Skeletal muscle satellite cell (primary cell): ENCODE data around the gene ERICH3.
"Not testable (repeated sequence)": the region's sequence is repeated elsewhere in the genome, so short reads cannot be mapped to it uniquely, and the experiment has no call there.

ENCODE experiments used
- H3K27me3 ChIP-seq: 2 replicates; pipeline ENCODE4 v1.7.0; 2013; ENCODE audit warnings: low read length; ENCODE audit not compliant: control insufficient read depth, insufficient read depth
- H3K36me3 ChIP-seq: 2 replicates; pipeline ENCODE4 v1.7.0; 2013; ENCODE audit warnings: mild to moderate bottlenecking, control low read depth, low read length; ENCODE audit not compliant: insufficient read depth
- H3K4me1 ChIP-seq: 2 replicates; pipeline ENCODE4 v1.7.0; 2013; ENCODE audit warnings: low read length; ENCODE audit not compliant: control insufficient read depth, insufficient read depth
- H3K4me2 ChIP-seq: 2 replicates; pipeline ENCODE4 v1.7.0; 2013; ENCODE audit warnings: mild to moderate bottlenecking, low read length
- H3K4me3 ChIP-seq: 2 replicates; pipeline ENCODE4 v1.7.0; 2013; ENCODE audit warnings: low read length
- H3K9ac ChIP-seq: 2 replicates; pipeline ENCODE4 v1.7.0; 2013; ENCODE audit warnings: mild to moderate bottlenecking, low read depth, low read length, moderate library complexity
- H3K9me3 ChIP-seq: replicated peaks from 2 replicates; pipeline ENCODE4 v1.7.0; 2013; ENCODE audit warnings: mild to moderate bottlenecking, control low read depth, low read length

The ERICH3 gene

GRCh38 chr1:74677926-74678325 lies 4.3 kb upstream of the ERICH3 start:
- Histone ChIP-seq H3K4me3 (no peak overlapping the region), H3K9ac (no peak overlapping the region), H3K9me3 (no peaks in the 10 kb centered on the region), H3K4me2 (no peak overlapping the region), H3K4me1 (no peaks in the 10 kb centered on the region), H3K27me3 (peaks cover 29% of the 10 kb centered on the region), H3K36me3 (no peaks in the 10 kb centered on the region)

- peak overlapping the region; percentile 77 for H3K4me2 ChIP-seq
- H3K27me3 ChIP-seq: peaks cover 36% of the 10 kb centered on the region
- no peaks in the 10 kb centered on the region for H3K4me1 ChIP-seq
- H3K9me3 ChIP-seq: no peaks in the 10 kb centered on the region
- no peaks in the 10 kb centered on the region for H3K36me3 ChIP-seq
- H3K4me3 ChIP-seq: no peak overlapping the region
- H3K9ac ChIP-seq: no peak overlapping the region
Measured at GRCh38 chr1:74674278-74675048, 871 bp upstream of the ERICH3 start.

- H3K9ac ChIP-seq, H3K4me2 ChIP-seq, H3K4me3 ChIP-seq, H3K9me3 ChIP-seq, H3K4me1 ChIP-seq, H3K36me3 ChIP-seq: not testable (repeated sequence)
- peaks cover 36% of the 10 kb centered on the region for H3K27me3 ChIP-seq
Measured at GRCh38 chr1:74670866-74671265, 2.7 kb downstream of the ERICH3 start.

- Histone ChIP-seq H3K9ac (no peak overlapping the region), H3K27me3 (peaks cover 8% of the 10 kb centered on the region), H3K4me2 (no peak overlapping the region), H3K9me3 (no peaks in the 10 kb centered on the region), H3K4me1 (peaks cover 6% of the 10 kb centered on the region), H3K4me3 (no peak overlapping the region), H3K36me3 (no peaks in the 10 kb centered on the region)
Measured at GRCh38 chr1:74654708-74655107, 18.9 kb downstream of the ERICH3 start.

GRCh38 chr1:74652711-74653139 lies 20.9 kb downstream of the ERICH3 start:
- Histone ChIP-seq H3K9ac (no peak overlapping the region), H3K4me2 (peak overlapping the region; percentile 1), H3K36me3 (no peaks in the 10 kb centered on the region), H3K4me1 (peaks cover 6% of the 10 kb centered on the region), H3K27me3 (no peaks in the 10 kb centered on the region), H3K9me3 (no peaks in the 10 kb centered on the region), H3K4me3 (no peak overlapping the region)

GRCh38 chr1:74650561-74650960 lies 23.0 kb downstream of the ERICH3 start:
- Histone ChIP-seq H3K36me3 (no peaks in the 10 kb centered on the region), H3K9me3 (no peaks in the 10 kb centered on the region), H3K27me3 (no peaks in the 10 kb centered on the region), H3K9ac (no peak overlapping the region), H3K4me2 (peak overlapping the region; percentile 28), H3K4me1 (peaks cover 6% of the 10 kb centered on the region), H3K4me3 (no peak overlapping the region)

- Histone ChIP-seq H3K9ac (no peak overlapping the region), H3K36me3 (no peaks in the 10 kb centered on the region), H3K27me3 (no peaks in the 10 kb centered on the region), H3K4me3 (no peak overlapping the region), H3K4me2 (no peak overlapping the region), H3K4me1 (no peaks in the 10 kb centered on the region), H3K9me3 (no peaks in the 10 kb centered on the region)
Measured at GRCh38 chr1:74641876-74642275, 31.7 kb downstream of the ERICH3 start.

GRCh38 chr1:74641161-74641560 lies 32.4 kb downstream of the ERICH3 start:
- Histone ChIP-seq H3K9me3 (no peaks in the 10 kb centered on the region), H3K4me3 (no peak overlapping the region), H3K4me2 (no peak overlapping the region), H3K27me3 (no peaks in the 10 kb centered on the region), H3K36me3 (no peaks in the 10 kb centered on the region), H3K4me1 (no peaks in the 10 kb centered on the region), H3K9ac (no peak overlapping the region)

GRCh38 chr1:74637296-74637695 lies 36.3 kb downstream of the ERICH3 start:
- no peak overlapping the region for H3K4me3 ChIP-seq
- H3K36me3 ChIP-seq: no peaks in the 10 kb centered on the region
- no peaks in the 10 kb centered on the region for H3K4me1 ChIP-seq
- no peak overlapping the region for H3K4me2 ChIP-seq
- no peaks in the 10 kb centered on the region for H3K27me3 ChIP-seq
- H3K9me3 ChIP-seq: no peaks in the 10 kb centered on the region
- no peak overlapping the region for H3K9ac ChIP-seq

GRCh38 chr1:74629283-74629682 lies 44.3 kb downstream of the ERICH3 start:
- Histone ChIP-seq H3K4me3 (no peak overlapping the region), H3K9me3 (no peaks in the 10 kb centered on the region), H3K4me2 (no peak overlapping the region), H3K36me3 (no peaks in the 10 kb centered on the region), H3K4me1 (no peaks in the 10 kb centered on the region), H3K9ac (no peak overlapping the region), H3K27me3 (no peaks in the 10 kb centered on the region)

- Histone ChIP-seq H3K4me3 (no peak overlapping the region), H3K36me3 (no peaks in the 10 kb centered on the region), H3K4me1 (no peaks in the 10 kb centered on the region), H3K9ac (no peak overlapping the region), H3K9me3 (no peaks in the 10 kb centered on the region), H3K27me3 (no peaks in the 10 kb centered on the region), H3K4me2 (no peak overlapping the region)
Measured at GRCh38 chr1:74623716-74624115, 49.9 kb downstream of the ERICH3 start.

- no peaks in the 10 kb centered on the region for H3K9me3 ChIP-seq
- no peaks in the 10 kb centered on the region for H3K27me3 ChIP-seq
- no peaks in the 10 kb centered on the region for H3K4me1 ChIP-seq
- H3K36me3 ChIP-seq: no peaks in the 10 kb centered on the region
- no peak overlapping the region for H3K4me3 ChIP-seq
- no peak overlapping the region for H3K4me2 ChIP-seq
- no peak overlapping the region for H3K9ac ChIP-seq
Measured at GRCh38 chr1:74620242-74620641, 53.4 kb downstream of the ERICH3 start.
